A673 (cell line): ENCODE measurements around the gene MRPL53. TPM values are rescaled to one million over a fixed set of nuclear protein-coding genes. Genes with fewer than 3 reads are reported as not detected.

ENCODE experiments used
- BruUV-seq: library from RNA; stranded (reverse); fragments of 400-500 nt; replicated peaks from 2 replicates; lab custom pipeline; 2021; lab: Mats Ljungman, UMichigan
- CTCF ChIA-PET: fragments of 300-600 bp; sonication (Branson Sonifier 250); formaldehyde crosslinking; loops from one replicate; lab custom pipeline; 2022; ENCODE audit warnings: antibody characterized with exemption; lab: Charles Lee
- POLR2A ChIA-PET: fragments of 300-600 bp; sonication (Branson Sonifier 250); formaldehyde crosslinking; loops from one replicate; lab custom pipeline; 2022; ENCODE audit warnings: antibody characterized with exemption; ENCODE audit not compliant: low non-redundant PET; lab: Charles Lee
- DNase-seq: peaks from one replicate; pipeline ENCODE4 v3.0.0-alpha.2; 2015; ENCODE audit warnings: low spot score
- H3K27ac ChIP-seq: fragments of 200-600 bp; sonication (generic); 2 replicates; pipeline ENCODE4 v1.5.1; 2016; ENCODE audit warnings: mixed run types, low read depth, mild to moderate bottlenecking, mixed read lengths, antibody characterized with exemption, low read length; ENCODE audit not compliant: poor library complexity, severe bottlenecking
- H3K27me3 ChIP-seq: fragments of 200-600 bp; sonication (generic); replicated peaks from 2 replicates; pipeline ENCODE4 v1.6.1; 2017; ENCODE audit warnings: mixed run types, low read depth, mild to moderate bottlenecking, mixed read lengths, antibody characterized with exemption, low read length; ENCODE audit not compliant: insufficient read depth, poor library complexity
- H3K36me3 ChIP-seq: fragments of 200-600 bp; sonication (generic); 2 replicates; pipeline ENCODE4 v1.6.1; 2016; ENCODE audit warnings: mixed run types, mild to moderate bottlenecking, mixed read lengths, antibody characterized with exemption, low read length; ENCODE audit not compliant: insufficient read depth, poor library complexity, severe bottlenecking
- H3K4me1 ChIP-seq: fragments of 200-600 bp; sonication (generic); 2 replicates; pipeline ENCODE4 v1.6.1; 2017; ENCODE audit warnings: mixed run types, mild to moderate bottlenecking, mixed read lengths, antibody characterized with exemption, low read length; ENCODE audit not compliant: insufficient read depth, poor library complexity, severe bottlenecking
- H3K4me3 ChIP-seq: fragments of 200-600 bp; sonication (generic); 2 replicates; pipeline ENCODE4 v1.5.1; 2016; ENCODE audit warnings: low read depth, mixed run types, mild to moderate bottlenecking, mixed read lengths, low read length; ENCODE audit not compliant: poor library complexity, severe bottlenecking
- H3K9me3 ChIP-seq: fragments of 200-600 bp; sonication (generic); 2 replicates; pipeline ENCODE4 v1.6.1; 2016; ENCODE audit warnings: mixed run types, low read depth, mild to moderate bottlenecking, mixed read lengths, antibody characterized with exemption, low read length; ENCODE audit not compliant: poor library complexity, severe bottlenecking
- CTCF ChIP-seq: fragments of 300-800, 200-600 bp; sonication (generic); conservative IDR thresholded peaks from 2 replicates; pipeline ENCODE4 v1.5.1; 2017; ENCODE audit warnings: low read depth, mild to moderate bottlenecking, antibody characterized with exemption, low read length, moderate library complexity, mixed read lengths
- EZH2 ChIP-seq: fragments of 200-600 bp; sonication (generic); IDR thresholded peaks from 2 replicates; pipeline ENCODE4 v1.6.1; 2017; ENCODE audit warnings: borderline replicate concordance, low read depth, mild to moderate bottlenecking, mixed read lengths, antibody characterized with exemption, low read length; ENCODE audit not compliant: poor library complexity, severe bottlenecking
- intact Hi-C: fragments of 100-400 bp; cut with micrococcal nuclease; formaldehyde crosslinking; loops from one replicate; pipeline ENCODE4 v1.10.0; 2022; ENCODE audit not compliant: unreplicated experiment
- total RNA-seq: library from RNA; stranded (reverse); gene quantifications from 2 replicates; pipeline ENCODE4 v1.2.3, GENCODE V29; 2021

MRPL53 gene
- total RNA-seq, 1 experiment from 2014 or later, result 104 TPM

DNA sequence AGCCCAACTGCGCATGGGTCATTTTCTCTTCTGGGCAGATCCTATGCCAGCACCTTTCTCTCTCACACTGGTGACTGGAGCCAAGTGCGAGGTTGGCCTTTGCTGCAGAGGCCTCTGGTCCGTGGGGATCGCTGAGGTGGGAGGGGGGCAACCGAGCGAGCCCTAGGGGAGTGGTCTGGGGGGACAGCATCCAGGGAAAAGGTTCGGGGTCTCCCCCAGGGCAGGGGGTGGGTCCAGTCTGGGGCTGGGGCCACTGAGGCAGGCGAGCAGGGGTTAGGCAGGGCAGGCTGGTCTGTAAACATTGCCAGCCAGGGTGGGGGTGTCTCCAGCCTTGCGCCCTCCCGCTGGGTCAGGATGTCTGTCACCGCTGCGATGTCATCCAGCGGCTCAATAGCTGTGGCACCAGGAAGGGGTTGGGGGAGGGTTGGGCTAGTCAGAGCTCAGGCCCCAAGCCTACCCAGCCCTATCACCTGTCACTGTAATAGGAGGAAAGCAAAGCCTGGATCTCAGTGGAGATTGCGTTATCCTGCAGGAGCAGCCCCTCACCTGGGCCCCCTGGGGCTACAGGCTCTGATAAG is 46.2 kb downstream of the MRPL53 start:
- BruUV-seq, result no TSS peak
- H3K27me3 ChIP-seq, result no peaks in the 10 kb centered on the region
- H3K36me3 ChIP-seq, result peaks cover 30% of the 10 kb centered on the region
- POLR2A ChIA-PET, result no interaction called here
- peaks cover under 1% of the 10 kb centered on the region for H3K4me1 ChIP-seq
- DNase-seq, result no peak
- no peak overlapping the region for H3K4me3 ChIP-seq
- intact Hi-C loops, result no loop called here
- CTCF ChIA-PET, result no interaction called here
- H3K9me3 ChIP-seq, result no peaks in the 10 kb centered on the region
- no peak for TF ChIP-seq EZH2
- TF ChIP-seq CTCF, result no peak
- no peak overlapping the region for H3K27ac ChIP-seq

- Histone ChIP-seq H3K4me1 (peaks cover 4% of the 10 kb centered on the region), H3K36me3 (peaks cover 28% of the 10 kb centered on the region), H3K27ac (no peak overlapping the region), H3K9me3 (no peaks in the 10 kb centered on the region), H3K4me3 (no peak overlapping the region), H3K27me3 (no peaks in the 10 kb centered on the region)
- ChIA-PET CTCF (no interaction called here), POLR2A (no interaction called here)
- no peak for TF ChIP-seq CTCF
- TF ChIP-seq EZH2, result no peak
- DNase-seq, result no peak
- TSS peak; percentile 24 for BruUV-seq
- intact Hi-C loops, result no loop called here
Observed at GRCh38 chr2:74425523-74425922, 47.0 kb downstream of the MRPL53 start.

- no peaks in the 10 kb centered on the region for H3K9me3 ChIP-seq
- no peak for DNase-seq
- H3K27me3 ChIP-seq, result no peaks in the 10 kb centered on the region
- no peak overlapping the region for H3K27ac ChIP-seq
- POLR2A ChIA-PET, result no interaction called here
- CTCF ChIA-PET, result no interaction called here
- TF ChIP-seq EZH2 (no peak), CTCF (no peak)
- peaks cover 4% of the 10 kb centered on the region for H3K4me1 ChIP-seq
- peaks cover 28% of the 10 kb centered on the region for H3K36me3 ChIP-seq
- H3K4me3 ChIP-seq, result no peak overlapping the region
- intact Hi-C loops, result no loop called here
- BruUV-seq, result no TSS peak
Observed at GRCh38 chr2:74424995-74425406, 47.5 kb downstream of the MRPL53 start.
